Activated T-cell treated with anti-CD3 and anti-CD28 coated beads, Interleukin-2, amount 50 U/mL, for 72 hours (primary cell): Measurements from ENCODE around the gene TOR3A. TPM values are rescaled to one million over a fixed set of nuclear protein-coding genes. Genes with fewer than 3 reads are reported as not detected.

Source experiments
- ATAC-seq, 2 donors: fragments of 150-1000 bp; cut with Tn5 transposase; replicated peaks in 1 of 2; 2 replicates each; pipeline ENCODE4 v1.10.0; 2021; ENCODE audit warnings: moderate library complexity in 2 of 2, mild to moderate bottlenecking in 1 of 2
- DNase-seq, 2 donors: peaks; one replicate each; pipeline ENCODE4 v3.0.0; 2021 to 2022; ENCODE audit warnings: mixed read lengths in 1 of 2
- H3K27ac Mint-ChIP-seq: one replicate; pipeline ENCODE4 v1.8.0; 2022; ENCODE audit warnings: mild to moderate bottlenecking, moderate library complexity, mixed read lengths
- H3K27me3 Mint-ChIP-seq: one replicate; pipeline ENCODE4 v1.8.0; 2022; ENCODE audit warnings: low read depth, mixed read lengths
- H3K36me3 Mint-ChIP-seq, 2 donors: one replicate each; pipeline ENCODE4 v1.8.0; 2022; ENCODE audit warnings: mixed read lengths in 2 of 2, mild to moderate bottlenecking in 1 of 2; ENCODE audit not compliant: insufficient read depth in 2 of 2
- H3K4me1 Mint-ChIP-seq: one replicate; pipeline ENCODE4 v1.8.0; 2022; ENCODE audit warnings: low read depth, mixed read lengths
- H3K4me3 Mint-ChIP-seq, 2 donors: one replicate each; pipeline ENCODE4 v1.8.0; 2022; ENCODE audit warnings: mild to moderate bottlenecking in 2 of 2, mixed read lengths in 2 of 2, moderate library complexity in 2 of 2
- H3K9me3 Mint-ChIP-seq, 2 donors: one replicate each; pipeline ENCODE4 v1.8.0; 2022; ENCODE audit warnings: mixed read lengths in 2 of 2
- total RNA-seq, 2 donors: library from RNA; stranded (reverse); gene quantifications; one replicate each; pipeline ENCODE4 v1.2.3, GENCODE V29; 2022

Gene TOR3A
- total RNA-seq, 2 donors from 2014 or later: 34.0 to 38.9 TPM

DNA sequence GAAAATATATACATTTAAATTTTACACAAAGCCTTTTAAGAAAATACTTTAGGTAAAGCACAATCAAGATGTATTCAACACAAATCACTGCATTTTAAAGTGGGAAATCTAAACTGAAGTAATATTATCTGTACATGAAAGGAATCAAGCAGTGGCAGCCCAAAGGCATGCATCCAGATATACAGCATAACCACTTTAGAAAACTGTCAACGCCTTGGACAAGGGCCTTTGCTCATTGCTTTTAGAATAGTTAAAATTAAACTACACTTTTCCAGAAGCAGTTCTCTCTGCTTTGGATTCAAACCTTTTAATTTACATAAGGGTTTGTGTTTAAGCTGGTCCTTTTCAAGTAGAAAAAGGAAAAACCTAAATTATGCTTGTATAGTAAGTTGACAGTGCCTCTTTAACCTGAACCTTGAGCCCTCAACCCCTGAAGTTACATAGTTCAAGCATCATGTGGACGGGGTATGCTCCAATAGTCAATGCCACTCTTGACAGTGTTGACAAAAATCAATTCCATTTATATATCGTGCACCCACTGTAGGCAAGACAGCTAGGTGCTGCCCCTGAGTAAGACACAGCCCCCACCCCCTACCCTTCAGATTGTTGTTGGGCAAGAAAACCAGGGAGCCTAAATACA is 22.9 kb downstream of the TOR3A start:
- H3K9me3 Mint-ChIP-seq: no peaks in the 10 kb centered on the region
- H3K4me3 Mint-ChIP-seq: no peak overlapping the region
- H3K27me3 Mint-ChIP-seq: no peaks in the 10 kb centered on the region
- DNase-seq (no peak), ATAC-seq (no peak)
- H3K36me3 Mint-ChIP-seq: peaks cover 0 to 4% of the 10 kb centered on the region in 2 donors
- no peaks in the 10 kb centered on the region for H3K4me1 Mint-ChIP-seq
- H3K27ac Mint-ChIP-seq: no peak overlapping the region

DNA sequence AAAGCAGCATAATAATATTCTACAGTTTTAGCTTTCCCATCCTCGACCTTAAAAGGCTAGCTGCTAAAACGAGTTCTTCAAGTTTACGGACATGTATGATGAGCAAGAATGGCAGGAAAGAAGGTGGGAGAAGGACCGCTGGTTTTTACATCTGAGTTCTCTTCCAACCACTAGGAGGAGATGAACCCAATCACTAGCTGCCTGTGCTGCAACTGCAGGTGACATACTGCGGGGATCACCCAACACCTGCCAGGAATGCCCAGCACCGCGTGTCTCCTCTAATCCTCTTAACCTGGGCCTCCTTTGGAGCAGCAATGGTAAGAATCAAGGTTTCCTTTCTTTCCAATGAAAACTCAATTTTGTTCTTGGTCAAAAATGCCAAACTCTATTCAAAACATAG is 23.5 kb downstream of the TOR3A start:
- H3K9me3 Mint-ChIP-seq: no peaks in the 10 kb centered on the region
- ATAC-seq (no peak), DNase-seq (no peak)
- no peak overlapping the region for H3K27ac Mint-ChIP-seq
- no peak overlapping the region for H3K4me3 Mint-ChIP-seq
- no peaks in the 10 kb centered on the region for H3K27me3 Mint-ChIP-seq
- H3K36me3 Mint-ChIP-seq: peaks cover 0 to 4% of the 10 kb centered on the region in 2 donors
- no peaks in the 10 kb centered on the region for H3K4me1 Mint-ChIP-seq

- ATAC-seq: no peak
Measured at GRCh38 chr1:179107706-179108629, 26.1 kb downstream of the TOR3A start.

GRCh38 chr1:179108644-179109043 is 26.8 kb downstream of the TOR3A start:
- ATAC-seq (no peak), DNase-seq (no peak)
- peaks cover 0 to 4% of the 10 kb centered on the region in 2 donors for H3K36me3 Mint-ChIP-seq
- no peaks in the 10 kb centered on the region for H3K27me3 Mint-ChIP-seq
- no peak overlapping the region for H3K4me3 Mint-ChIP-seq
- H3K27ac Mint-ChIP-seq: no peak overlapping the region
- no peaks in the 10 kb centered on the region for H3K4me1 Mint-ChIP-seq
- no peaks in the 10 kb centered on the region for H3K9me3 Mint-ChIP-seq

More at GRCh38 chr1:179107706-179108629, 26.1 kb downstream of the TOR3A start:
- no peak overlapping the region for H3K4me3 Mint-ChIP-seq
- no peak for DNase-seq
- H3K36me3 Mint-ChIP-seq: peaks cover 0 to 4% of the 10 kb centered on the region in 2 donors
- H3K9me3 Mint-ChIP-seq: no peaks in the 10 kb centered on the region
- H3K27ac Mint-ChIP-seq: no peak overlapping the region
- H3K27me3 Mint-ChIP-seq: no peaks in the 10 kb centered on the region
- H3K4me1 Mint-ChIP-seq: no peaks in the 10 kb centered on the region

DNA sequence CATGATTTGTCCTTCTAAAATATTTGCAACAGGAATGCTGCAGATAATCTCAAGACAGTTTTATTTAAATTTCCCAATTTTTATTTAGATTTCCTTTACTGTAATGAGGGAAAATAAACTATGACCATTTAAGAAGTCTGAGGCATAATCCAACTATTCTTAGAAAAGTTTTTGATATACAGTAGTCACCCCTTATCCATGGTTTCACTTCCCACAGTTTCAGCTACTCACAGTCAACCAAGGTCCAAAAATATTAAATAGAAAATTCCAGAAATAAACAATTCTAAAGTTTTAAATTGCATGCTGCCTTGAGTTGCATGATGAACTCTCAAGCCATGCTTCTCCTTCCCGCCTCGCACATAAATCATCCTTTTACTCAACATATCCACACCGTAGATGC is 33.3 kb downstream of the TOR3A start:
- Mint-ChIP-seq H3K4me3 (no peak overlapping the region), H3K9me3 (no peaks in the 10 kb centered on the region), H3K27me3 (no peaks in the 10 kb centered on the region), H3K36me3 (no peaks in the 10 kb centered on the region), H3K4me1 (no peaks in the 10 kb centered on the region), H3K27ac (no peak overlapping the region)
- DNase-seq: no peak
- no peak for ATAC-seq

DNA sequence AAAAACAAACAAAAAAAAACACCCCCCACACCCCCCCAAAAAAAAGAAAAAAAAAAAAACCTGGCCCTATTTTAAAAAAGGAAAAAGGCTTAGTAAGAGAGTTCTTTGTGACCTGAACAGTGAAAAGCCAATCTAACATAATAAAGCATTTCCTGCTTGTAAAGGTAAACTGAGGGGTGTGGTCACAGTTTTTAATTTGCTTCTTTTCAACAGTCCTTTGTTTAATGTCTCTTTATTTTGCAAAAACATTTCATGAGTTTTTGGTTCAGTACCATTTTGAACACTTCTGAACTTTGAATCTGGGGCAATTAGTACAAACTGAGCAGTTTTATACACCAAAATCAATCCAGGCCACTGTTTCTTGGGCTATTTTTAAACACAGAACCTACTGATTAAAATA is 37.6 kb downstream of the TOR3A start:
- no peak overlapping the region for H3K4me3 Mint-ChIP-seq
- H3K36me3 Mint-ChIP-seq: no peaks in the 10 kb centered on the region
- DNase-seq: no peak
- ATAC-seq: no peak
- H3K9me3 Mint-ChIP-seq: no peaks in the 10 kb centered on the region
- H3K27me3 Mint-ChIP-seq: no peaks in the 10 kb centered on the region
- no peak overlapping the region for H3K27ac Mint-ChIP-seq
- no peaks in the 10 kb centered on the region for H3K4me1 Mint-ChIP-seq

GRCh38 chr1:179120736-179121135 is 38.9 kb downstream of the TOR3A start:
- Mint-ChIP-seq H3K36me3 (no peaks in the 10 kb centered on the region), H3K27me3 (no peaks in the 10 kb centered on the region), H3K9me3 (no peaks in the 10 kb centered on the region), H3K27ac (no peak overlapping the region), H3K4me1 (no peaks in the 10 kb centered on the region), H3K4me3 (no peak overlapping the region)
- ATAC-seq (no peak), DNase-seq (no peak)

DNA sequence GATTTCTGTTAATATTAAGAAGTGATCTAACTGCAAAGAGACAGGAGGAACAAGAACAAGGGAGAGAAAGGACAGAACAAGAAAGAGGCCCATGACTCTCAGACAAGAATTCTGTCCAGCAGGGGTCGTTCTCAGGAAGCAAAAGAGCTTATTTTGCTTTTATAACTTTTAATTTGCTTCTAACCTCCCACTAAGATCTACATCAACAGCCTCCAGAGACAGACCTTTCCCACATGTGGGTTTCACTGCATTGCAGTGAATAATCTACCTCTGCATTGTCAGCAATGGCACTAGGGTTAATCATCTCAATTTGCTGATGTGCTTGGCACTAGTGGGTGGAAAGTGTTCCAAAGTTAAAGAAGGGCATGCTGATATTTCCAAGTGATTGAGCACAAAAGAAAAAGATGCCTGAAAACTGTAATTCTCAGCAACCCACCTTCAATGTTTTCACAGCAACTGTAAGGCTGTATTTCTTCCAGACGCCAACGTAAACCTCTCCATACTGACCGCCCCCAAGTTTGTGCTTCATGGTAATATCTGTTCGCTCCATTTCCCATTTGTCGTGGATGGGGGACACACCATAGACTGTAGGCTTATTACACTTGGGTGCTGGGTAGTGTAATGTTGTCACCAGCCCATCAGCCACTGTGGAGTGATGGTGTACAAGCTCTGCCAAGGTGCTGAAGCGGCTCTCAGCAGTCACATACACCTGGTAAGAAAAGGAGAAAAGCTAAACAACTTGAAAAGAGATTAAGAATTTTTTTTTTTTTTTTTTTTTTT is 39.5 kb downstream of the TOR3A start:
- Mint-ChIP-seq H3K27me3 (no peaks in the 10 kb centered on the region), H3K27ac (no peak overlapping the region), H3K4me3 (no peak overlapping the region), H3K36me3 (no peaks in the 10 kb centered on the region), H3K9me3 (no peaks in the 10 kb centered on the region), H3K4me1 (no peaks in the 10 kb centered on the region)
- ATAC-seq (peak; percentile 47 to 75), DNase-seq (peak; percentile 39 to 50)

DNA sequence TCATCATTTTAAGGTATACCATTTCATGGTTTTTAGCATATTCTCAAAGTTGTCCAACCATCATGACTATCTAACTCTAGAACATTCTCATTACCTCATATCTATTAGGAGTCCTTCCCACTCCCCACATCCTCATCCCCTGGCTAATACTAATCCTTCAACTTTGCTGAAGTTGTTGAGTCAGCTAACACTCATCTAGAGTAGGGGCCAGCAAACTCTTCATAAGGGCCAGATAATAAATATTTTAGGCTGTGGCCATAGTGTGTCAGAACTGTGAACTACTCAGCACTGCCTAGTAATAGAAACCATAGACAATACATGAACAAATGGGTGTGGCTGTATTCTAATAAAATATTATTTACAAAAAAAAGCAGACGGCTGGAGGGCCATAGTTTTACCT is 43.0 kb downstream of the TOR3A start:
- DNase-seq: no peak
- peaks cover 1 to 2% of the 10 kb centered on the region in 2 donors for H3K36me3 Mint-ChIP-seq
- no peaks in the 10 kb centered on the region for H3K27me3 Mint-ChIP-seq
- no peak overlapping the region for H3K27ac Mint-ChIP-seq
- no peak for ATAC-seq
- H3K9me3 Mint-ChIP-seq: no peaks in the 10 kb centered on the region
- H3K4me1 Mint-ChIP-seq: peaks cover 19% of the 10 kb centered on the region
- H3K4me3 Mint-ChIP-seq: no peak overlapping the region

DNA sequence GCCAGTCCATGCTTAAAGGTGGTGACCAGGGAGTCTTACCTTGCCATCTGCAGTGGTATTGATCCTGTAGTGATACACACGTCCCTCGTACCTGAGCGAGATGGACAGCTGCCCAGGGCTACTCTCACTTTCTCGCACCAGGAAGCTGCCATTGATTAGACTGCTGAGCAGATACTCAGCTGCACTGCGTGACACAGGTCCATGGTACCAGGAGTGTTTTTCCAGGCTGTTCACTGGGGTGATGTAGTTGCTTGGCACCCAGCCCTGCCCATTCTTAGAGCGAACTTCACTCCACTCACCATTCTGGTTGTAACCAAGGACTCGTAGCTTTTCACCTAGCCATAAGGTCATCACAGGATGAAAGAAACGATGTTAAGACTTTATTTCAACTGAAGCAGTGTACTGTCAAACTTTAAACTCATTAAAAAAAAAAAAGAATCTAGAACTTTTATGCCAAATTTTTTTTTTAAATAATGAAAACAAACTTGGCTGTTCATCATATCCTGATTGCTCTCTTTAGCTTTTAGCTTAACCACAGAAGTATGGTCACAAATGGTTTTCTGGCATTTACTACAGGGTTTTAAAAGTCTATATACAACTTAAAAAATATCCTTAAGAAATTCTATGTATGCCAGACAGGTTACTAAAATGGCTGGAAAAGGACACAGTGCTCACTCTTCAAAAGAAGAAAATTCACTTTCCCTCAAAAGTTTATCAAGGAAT is 44.6 kb downstream of the TOR3A start:
- no peak for ATAC-seq
- H3K4me1 Mint-ChIP-seq: peaks cover 26% of the 10 kb centered on the region

GRCh38 chr1:179127163-179127895 is 45.5 kb downstream of the TOR3A start:
- Mint-ChIP-seq H3K9me3 (no peaks in the 10 kb centered on the region), H3K4me1 (peaks cover 26% of the 10 kb centered on the region), H3K27ac (peak overlapping the region; percentile 73), H3K4me3 (no peak overlapping the region), H3K27me3 (no peaks in the 10 kb centered on the region), H3K36me3 (peaks cover 1 to 2% of the 10 kb centered on the region in 2 donors)
- ATAC-seq (no peak), DNase-seq (no peak)

More for the DNA sequence above, 44.6 kb downstream of the TOR3A start:
- Mint-ChIP-seq H3K4me3 (no peak overlapping the region), H3K27me3 (no peaks in the 10 kb centered on the region), H3K36me3 (peaks cover 1 to 2% of the 10 kb centered on the region in 2 donors), H3K9me3 (no peaks in the 10 kb centered on the region), H3K27ac (peak overlapping the region; percentile 73)
- no peak for DNase-seq

GRCh38 chr1:179128520-179128919 is 46.6 kb downstream of the TOR3A start:
- peaks cover 1 to 2% of the 10 kb centered on the region in 2 donors for H3K36me3 Mint-ChIP-seq
- DNase-seq: no peak
- H3K4me1 Mint-ChIP-seq: peaks cover 26% of the 10 kb centered on the region
- H3K27ac Mint-ChIP-seq: peak overlapping the region; percentile 72
- no peak for ATAC-seq
- H3K27me3 Mint-ChIP-seq: no peaks in the 10 kb centered on the region
- H3K4me3 Mint-ChIP-seq: peak overlapping the region in 1 of 2 donors; percentile 32
- no peaks in the 10 kb centered on the region for H3K9me3 Mint-ChIP-seq
